HG02571 (cell line): ENCODE measurements around the gene TRAPPC3.

Experiments
- ATAC-seq: cut with Tn5 transposase; IDR thresholded peaks from one replicate; pipeline ENCODE4 v1.9.1; 2021; ENCODE audit warnings: mild to moderate bottlenecking, moderate library complexity; ENCODE audit not compliant: unreplicated experiment

The TRAPPC3 gene

GRCh38 chr1:36154335-36154734 lies 5.0 kb upstream of the TRAPPC3 start:
- ATAC-seq, result no peak

- no peak for ATAC-seq
These were observed 4.2 kb upstream of the TRAPPC3 start for GRCh38 chr1:36153476-36153875.

GRCh38 chr1:36151845-36152203 lies 2.5 kb upstream of the TRAPPC3 start:
- no peak for ATAC-seq

GRCh38 chr1:36151134-36151844 lies 2.0 kb upstream of the TRAPPC3 start:
- ATAC-seq, result no peak

GRCh38 chr1:36150296-36151133 lies 1.2 kb upstream of the TRAPPC3 start:
- ATAC-seq, result peak; percentile 35

- ATAC-seq, result no peak
These were observed 648 bp upstream of the TRAPPC3 start for GRCh38 chr1:36149973-36150295.

GRCh38 chr1:36148821-36149236 lies 457 bp downstream of the TRAPPC3 start:
- no peak for ATAC-seq

- no peak for ATAC-seq
These were observed 4.9 kb downstream of the TRAPPC3 start for GRCh38 chr1:36144413-36144812.

GRCh38 chr1:36143424-36143823 lies 5.9 kb downstream of the TRAPPC3 start:
- no peak for ATAC-seq

- no peak for ATAC-seq
These were observed 7.2 kb downstream of the TRAPPC3 start for GRCh38 chr1:36142121-36142520.

- ATAC-seq, result no peak
These were observed 9.8 kb downstream of the TRAPPC3 start for GRCh38 chr1:36139521-36139920.

- ATAC-seq, result no peak
These were observed 11.5 kb downstream of the TRAPPC3 start for GRCh38 chr1:36137776-36138175.

- no peak for ATAC-seq
These were observed 12.1 kb downstream of the TRAPPC3 start for GRCh38 chr1:36137226-36137625.

GRCh38 chr1:36136535-36136934 lies 12.8 kb downstream of the TRAPPC3 start:
- ATAC-seq, result no peak

GRCh38 chr1:36135796-36136195 lies 13.5 kb downstream of the TRAPPC3 start:
- ATAC-seq, result no peak

GRCh38 chr1:36135330-36135667 lies 14.0 kb downstream of the TRAPPC3 start:
- ATAC-seq, result no peak

GRCh38 chr1:36134505-36135329 lies 14.6 kb downstream of the TRAPPC3 start:
- ATAC-seq, result no peak

GRCh38 chr1:36134031-36134430 lies 15.3 kb downstream of the TRAPPC3 start:
- ATAC-seq, result no peak

GRCh38 chr1:36133484-36133883 lies 15.8 kb downstream of the TRAPPC3 start:
- ATAC-seq, result no peak

- ATAC-seq, result no peak
These were observed 17.3 kb downstream of the TRAPPC3 start for GRCh38 chr1:36132029-36132428.

GRCh38 chr1:36128905-36129206 lies 20.4 kb downstream of the TRAPPC3 start:
- no peak for ATAC-seq
